HG03378 (cell line): Measurements from ENCODE around the gene TOMM7.
"Not testable (repeated sequence)": the region's sequence is repeated elsewhere in the genome, so short reads cannot be mapped to it uniquely, and the experiment has no call there.

Experiments
- ATAC-seq: cut with Tn5 transposase; IDR thresholded peaks from one replicate; pipeline ENCODE4 v1.9.1; 2021; ENCODE audit warnings: mild to moderate bottlenecking, moderate library complexity; ENCODE audit not compliant: unreplicated experiment

TOMM7 gene

DNA sequence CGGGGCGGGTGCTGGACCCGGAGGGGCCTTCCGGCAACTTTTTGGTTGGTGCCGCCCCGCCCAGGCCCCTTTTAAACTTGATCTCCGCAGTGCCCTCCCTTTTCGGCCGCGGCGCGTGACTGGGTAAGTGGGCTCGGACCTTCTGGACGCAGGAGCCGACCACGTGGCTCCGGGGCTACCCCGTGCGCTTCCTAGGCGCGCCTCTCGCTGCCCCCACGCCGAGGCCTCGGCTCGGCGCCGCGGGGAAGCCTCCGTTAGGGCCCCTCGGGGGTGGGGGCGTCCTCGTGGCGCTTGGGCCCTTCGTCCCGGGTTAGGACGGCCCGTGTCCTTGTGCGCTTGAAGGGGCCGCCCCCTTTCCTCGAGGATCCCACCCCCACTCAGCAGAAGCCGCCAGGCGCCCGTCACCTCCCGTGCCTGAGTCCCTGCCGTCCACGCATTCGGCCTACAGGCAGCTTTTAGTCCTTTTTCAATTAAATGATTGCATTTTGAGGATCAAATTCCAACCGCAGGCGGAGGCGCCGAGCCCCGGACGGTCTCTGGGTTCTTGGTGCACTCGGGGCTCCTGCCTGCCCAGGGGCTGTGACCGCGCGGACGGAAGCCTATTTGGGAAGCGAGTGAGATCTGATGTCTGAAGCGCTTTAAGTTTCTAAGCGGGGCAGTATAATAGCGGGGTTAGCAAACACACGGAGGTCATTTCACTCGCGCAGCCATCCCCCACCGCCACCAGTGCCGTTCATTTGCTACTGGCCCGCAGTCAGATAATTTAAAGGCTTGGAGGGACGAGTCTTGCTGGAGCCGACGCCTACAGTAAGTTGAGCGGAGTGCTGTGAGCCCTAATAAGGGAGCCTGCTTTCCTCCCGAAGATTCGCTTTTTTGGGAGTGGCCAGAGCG is 31.8 kb upstream of the TOMM7 start:
- ATAC-seq = peak; percentile 76

DNA sequence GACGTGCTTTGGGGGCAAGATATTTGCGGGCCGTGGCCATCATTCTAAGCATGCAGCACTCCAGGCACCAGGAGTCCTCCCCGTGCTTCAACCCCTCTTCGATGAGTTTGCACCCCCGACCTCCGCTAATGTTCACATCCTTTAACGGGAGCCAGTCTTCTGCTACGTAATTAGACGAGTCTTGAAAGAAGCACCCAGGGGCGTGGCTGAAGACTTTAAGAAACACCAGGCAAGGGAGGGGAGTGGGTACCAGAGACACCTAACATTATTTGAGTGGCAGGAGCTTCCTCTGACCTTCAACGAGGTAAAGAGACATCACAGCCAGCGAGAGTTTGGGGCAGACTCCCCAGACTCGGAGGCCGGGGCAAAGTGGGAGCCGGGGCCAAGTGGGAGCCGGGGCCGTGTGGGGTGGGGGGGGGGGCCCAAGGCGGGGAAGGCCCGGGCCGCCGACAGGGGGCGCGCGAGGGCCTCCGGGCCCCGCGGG is 31.1 kb upstream of the TOMM7 start:
- peak; percentile 27 for ATAC-seq

DNA sequence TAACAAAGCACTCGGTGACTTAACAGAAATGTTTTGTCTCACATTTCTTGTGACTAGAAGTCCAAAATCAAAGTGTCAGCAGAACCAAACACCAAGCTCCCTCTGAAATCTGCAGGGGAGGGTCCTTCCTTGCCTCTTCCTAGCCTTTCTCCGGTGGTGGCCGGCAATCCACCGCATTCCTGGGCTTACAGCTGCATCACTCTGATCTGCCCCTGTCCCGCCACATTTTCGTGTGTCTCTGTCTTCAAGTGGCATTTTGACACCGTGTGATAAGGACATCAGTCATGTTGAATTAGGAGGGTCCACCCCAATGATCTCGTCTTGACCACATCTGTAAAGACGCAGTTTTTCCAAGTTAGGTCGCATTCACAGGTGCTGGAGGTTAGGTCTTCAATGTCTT is 30.5 kb upstream of the TOMM7 start:
- no peak for ATAC-seq

DNA sequence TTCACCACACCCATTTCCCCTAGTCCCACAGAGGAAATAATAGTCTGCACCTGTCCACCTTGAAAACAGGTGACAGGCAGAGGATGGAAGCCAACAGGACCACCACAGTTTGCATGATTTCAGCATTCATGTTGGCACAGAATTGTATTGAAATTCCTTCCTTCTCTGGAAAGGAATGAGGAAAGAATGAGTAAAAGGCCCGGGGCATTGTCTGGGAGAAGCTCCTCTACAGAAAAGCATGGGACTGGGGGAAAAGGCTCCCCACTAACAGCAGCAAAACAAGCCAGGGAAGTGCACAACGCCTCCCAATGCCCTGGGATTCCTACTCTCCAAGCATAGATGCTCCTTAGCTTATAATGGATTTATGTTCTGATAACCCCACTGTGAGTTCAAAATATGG is 28.5 kb upstream of the TOMM7 start:
- no peak for ATAC-seq

DNA sequence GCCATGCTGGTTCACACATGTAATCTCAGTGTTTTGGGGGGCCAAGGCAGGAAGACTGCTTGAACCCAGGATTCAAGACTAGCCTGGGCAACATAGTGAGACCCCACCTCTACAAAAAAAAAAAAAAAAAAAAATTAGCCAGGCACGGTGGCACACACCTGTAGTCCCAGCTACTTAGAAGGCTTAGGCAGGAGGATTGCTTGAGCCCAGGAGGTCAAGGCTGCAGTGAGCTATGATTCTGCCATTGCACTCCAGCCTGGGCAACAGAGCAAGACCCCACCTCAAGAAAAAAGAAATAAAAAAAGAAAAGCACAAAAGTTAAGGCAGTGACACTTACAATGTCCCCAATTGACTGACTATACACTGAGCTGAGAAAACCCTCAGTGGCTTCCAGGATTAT is 27.7 kb upstream of the TOMM7 start:
- not testable (repeated sequence) for ATAC-seq

DNA sequence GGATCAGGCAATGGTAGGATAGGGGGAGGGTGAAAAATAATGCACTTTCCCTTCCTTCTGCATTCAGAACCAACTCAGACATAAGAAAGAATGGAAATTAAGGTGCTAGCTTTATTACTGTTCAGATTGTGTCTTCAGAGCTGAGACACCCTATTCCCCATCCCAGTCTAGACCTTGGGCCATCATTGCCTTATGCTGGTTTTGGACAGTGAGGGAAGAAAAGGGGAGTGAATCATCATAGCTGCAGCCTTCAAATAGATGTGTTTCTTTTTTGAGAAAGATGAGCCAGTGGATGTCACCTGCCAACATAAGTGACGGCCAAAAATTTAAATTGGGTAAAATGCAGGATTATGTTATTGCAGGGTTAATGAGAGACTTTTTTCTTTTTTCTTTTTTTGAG is 27.0 kb upstream of the TOMM7 start:
- no peak for ATAC-seq

DNA sequence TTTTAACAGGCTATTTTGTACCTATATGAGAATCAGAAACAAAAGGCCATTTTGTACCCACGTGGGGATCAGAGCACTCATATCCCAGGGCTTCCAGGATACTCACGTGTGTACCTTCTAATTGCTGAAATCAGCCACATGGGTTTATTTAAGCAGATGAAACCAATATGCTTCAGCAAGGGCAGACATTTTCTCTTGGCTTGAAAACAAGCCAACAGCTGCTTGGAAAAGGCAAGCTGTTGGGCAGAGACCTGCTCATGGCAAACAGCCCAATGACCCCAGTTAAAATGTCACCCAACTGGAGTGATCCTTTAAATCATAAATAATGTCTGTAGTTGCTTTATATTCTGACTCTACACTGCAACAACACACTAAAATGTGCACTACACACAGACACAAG is 26.5 kb upstream of the TOMM7 start:
- ATAC-seq = no peak

DNA sequence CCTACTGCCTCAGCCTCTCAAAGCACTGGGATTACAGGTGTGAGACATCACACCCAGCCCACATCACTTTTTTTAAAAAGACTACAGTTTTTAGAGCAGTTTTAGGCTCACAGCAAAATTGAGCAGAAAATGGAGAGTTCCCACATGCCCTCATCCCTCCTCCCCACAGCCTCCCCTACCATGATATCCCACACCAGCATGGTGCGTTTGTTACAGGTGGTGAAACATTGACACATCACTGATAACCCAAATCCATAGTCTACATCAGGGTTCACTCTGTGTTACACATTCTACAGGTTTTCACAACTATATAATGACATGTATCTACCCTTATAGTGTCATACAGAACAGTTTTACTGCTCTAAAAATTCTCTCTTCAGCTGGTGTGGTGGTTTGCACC is 24.3 kb upstream of the TOMM7 start:
- no peak for ATAC-seq

DNA sequence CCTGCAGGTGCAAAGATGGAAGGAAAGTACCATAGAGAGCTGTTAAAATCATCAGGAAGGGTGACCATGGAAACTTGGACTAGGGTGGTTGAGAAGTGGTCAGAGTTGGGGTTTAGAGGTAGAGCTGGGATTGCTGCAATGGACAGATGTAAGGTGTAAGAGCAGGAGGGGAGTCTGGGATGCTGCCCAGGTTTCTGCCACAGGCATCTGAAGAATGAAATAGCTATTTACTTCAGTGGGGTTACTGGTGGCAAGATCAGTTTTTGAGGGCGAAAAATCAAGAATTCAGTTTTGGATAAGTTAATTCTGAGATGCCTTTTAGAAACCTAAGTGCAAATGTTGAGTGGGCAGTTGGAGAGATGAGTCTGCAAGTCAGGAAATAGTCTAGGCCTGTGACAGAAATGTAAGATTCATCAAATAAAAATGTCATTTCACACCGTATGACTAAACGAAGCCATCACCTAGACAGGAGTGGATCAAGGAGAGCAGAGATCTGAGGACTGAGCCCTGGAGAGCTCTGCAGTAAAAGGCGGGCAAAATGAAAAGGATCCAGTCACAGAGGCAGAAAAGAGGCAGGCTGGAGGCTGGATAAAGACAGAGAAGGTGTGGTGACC is 22.7 kb upstream of the TOMM7 start:
- no peak for ATAC-seq

DNA sequence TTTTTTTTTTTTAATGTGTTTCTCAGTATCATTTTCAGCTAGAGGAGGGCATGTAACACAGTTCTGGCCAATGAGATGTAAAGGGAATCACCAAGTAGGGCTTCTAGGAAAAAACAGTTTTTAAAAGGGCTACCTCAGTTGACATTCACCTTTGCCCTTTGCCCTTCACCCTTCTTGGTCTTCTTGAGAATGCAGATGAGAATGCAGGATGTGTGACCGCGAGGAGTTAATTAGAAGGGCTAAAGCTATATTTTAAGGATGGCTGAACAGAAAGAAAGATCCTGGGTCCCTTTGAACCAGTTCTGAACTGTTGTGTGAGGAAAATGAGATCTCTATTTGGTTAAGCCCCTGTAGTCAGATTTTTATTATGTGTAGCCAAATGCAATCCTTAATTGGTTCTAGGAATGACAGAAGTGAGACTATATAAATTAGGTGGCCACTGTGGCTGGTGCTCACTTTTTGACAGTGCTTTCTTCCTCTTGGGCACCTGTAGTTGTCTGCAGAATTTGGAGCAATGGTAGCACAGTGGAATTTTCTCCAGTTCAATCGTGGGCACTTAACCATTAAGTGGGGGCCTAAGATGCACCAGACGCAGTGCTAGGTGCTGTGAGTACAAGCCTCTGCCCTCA is 21.1 kb upstream of the TOMM7 start:
- ATAC-seq = no peak

DNA sequence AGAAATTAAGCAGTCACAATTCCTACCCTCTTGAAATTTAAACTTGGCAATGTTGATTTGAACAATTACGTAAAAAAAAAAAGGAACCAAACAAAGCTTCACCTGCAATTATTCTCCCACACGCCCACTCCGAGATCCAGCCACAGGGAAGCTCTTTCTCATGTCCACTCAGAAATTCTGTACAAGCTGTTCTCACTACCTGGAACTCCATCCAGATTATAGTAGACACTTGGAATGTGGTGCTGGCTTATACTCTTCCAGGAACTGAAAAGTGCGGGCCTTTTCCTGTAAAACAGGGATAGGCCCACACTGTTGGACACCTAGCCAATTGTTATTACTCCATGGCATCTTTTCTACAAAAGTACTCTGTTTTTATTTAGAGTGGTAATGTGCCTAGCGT is 20.3 kb upstream of the TOMM7 start:
- ATAC-seq = no peak

DNA sequence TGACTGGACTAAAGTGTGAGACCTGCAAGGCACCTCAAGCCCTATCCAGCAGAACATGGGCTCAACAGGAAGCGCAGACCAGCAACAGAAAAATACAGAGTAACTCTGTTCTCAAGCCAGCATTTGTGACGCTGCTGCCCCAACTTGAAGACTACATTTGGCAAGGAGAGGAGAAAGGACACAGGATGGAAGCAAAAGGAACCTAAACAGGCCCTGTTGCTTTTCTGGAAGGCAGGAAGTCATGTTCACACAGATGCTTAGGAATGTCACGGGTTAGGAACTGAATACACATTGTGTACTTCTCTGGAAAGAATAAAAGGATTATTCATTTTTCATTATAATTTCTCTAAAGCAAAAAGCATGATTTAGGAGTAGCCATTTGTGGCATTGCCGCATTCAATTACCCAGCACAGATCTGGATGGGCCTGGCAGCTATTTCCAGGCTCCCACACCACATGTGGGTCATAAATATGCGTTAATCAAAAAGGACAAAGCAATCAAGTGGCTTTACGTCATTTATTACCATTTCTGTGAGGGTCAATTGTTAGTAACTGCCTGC is 19.8 kb upstream of the TOMM7 start:
- ATAC-seq = no peak

DNA sequence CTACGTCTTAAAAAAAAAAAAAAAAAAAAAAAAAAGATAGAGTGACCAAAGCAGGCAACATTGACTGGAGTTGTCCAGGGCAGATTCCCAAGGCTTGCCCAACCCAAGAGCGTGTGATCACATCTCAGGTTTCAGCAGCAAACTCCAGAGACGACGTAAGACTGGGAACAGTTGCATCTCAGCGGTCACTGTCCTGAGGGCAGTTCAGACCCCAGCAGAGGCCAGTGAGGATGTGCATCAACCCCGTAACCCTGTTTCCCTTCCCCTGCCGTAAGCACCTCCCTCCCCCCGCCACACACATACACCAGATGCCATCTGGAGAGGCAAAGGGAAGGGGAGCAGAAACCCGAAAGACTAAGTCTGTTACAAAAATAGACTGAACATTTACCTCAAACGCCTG is 19.3 kb upstream of the TOMM7 start:
- ATAC-seq = no peak

DNA sequence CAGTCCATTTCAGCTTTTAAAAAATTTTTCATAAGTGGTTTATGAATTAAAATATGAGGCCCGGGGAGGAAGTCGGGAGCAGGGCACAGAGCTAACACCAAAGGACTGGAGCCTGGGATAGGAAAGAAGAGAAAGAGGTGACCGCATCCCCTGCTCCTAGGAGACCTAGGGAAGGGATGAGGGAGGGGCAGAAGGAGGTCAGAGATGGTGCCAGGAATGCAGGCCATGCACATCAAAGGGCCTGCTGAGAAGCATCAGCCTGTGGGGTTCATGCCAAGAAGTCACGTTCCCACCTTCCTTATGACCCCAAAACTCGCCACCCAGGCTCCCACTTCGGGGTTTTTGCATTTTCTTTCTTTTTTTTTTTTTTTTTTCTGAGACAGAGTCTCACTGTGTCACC is 14.7 kb upstream of the TOMM7 start:
- no peak for ATAC-seq

DNA sequence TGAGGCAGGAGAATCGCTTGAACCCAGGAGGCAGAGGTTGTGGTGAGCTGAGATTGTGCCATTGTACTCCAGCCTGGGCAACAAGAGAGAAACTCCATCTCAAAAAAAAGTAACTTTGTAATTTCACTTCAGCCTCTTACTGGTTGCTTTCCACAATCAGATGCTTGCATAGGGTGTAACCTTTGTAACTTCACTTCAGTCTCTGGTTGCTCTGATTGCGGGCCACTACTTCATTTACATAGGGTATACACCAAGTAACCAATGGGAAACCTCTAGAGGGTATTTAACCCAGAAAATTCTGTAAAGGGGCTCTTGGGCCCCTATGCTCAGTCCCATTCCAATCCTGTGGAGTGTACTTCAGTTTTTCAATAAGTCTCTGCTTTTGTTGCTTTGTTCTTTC is 13.9 kb upstream of the TOMM7 start:
- not testable (repeated sequence) for ATAC-seq

DNA sequence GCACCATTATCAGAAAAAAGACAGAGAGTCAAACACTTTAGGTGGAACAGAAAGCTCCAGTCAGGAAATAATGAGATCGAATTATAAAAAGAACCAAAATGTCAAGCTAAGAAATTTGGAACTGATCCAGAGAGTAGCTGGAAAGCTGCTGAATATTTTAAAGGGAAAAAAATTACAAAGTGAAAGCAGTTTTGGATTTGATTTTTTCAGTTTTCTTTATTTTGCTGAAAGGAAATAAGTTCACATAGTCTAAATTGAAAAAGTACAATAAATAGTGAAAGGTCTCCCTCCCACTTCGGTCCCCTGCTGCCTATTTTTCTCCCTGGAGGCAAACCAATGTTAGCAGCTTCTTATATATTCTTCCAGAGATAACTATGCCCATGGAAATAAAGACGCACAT is 11.3 kb upstream of the TOMM7 start:
- ATAC-seq = no peak

DNA sequence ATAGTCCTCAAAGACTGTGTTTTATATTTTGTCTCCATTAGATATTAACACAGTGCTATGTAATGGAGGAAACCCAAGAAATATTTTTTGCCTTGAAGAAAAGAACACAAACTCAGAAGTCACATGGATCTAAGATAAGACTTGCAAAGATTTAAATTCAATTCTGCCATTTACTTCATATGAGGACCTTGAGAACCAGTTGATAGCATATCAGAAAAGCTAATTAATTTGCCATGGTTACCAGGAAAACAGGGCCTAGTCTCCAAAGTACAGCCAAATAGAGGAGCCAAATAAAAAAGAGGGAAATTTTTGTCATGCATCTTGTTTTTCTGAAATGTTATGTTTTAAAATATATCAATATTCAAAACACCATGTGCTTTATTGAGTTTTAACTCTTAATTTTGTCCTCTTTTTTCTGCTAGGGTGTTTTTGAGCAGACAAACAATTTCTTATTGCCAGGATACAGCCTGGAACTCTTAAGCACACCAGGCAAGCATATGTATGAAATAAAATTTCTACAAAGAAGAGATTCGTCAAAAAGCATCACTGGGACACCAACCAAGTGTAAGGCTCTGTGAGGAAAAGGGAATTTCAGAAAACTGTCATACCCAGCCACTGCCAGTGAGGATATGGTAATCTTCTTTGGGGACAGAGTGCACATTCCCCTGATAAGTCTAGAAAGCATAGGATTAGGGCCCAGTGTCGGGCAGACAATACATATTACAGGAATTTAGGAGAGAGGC is 10.6 kb upstream of the TOMM7 start:
- ATAC-seq = no peak

DNA sequence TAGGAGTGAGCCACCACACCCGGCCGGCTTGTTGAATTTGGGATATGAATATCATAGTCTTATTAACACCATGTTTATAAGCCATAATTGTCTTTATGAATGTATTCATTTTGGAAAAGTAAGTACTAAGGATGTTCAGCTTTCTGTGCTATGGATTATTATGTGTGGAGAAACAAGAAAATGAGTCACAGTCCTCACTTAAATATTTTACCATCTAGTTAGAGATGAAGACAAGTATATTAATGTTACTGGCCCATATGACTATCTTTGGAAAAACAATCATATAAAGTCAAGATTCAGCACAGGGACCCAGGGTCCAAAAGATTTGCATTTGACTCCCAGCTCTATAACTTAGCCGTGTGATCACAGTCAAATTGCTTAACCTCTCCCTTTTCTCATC is 9.8 kb upstream of the TOMM7 start:
- ATAC-seq = no peak

DNA sequence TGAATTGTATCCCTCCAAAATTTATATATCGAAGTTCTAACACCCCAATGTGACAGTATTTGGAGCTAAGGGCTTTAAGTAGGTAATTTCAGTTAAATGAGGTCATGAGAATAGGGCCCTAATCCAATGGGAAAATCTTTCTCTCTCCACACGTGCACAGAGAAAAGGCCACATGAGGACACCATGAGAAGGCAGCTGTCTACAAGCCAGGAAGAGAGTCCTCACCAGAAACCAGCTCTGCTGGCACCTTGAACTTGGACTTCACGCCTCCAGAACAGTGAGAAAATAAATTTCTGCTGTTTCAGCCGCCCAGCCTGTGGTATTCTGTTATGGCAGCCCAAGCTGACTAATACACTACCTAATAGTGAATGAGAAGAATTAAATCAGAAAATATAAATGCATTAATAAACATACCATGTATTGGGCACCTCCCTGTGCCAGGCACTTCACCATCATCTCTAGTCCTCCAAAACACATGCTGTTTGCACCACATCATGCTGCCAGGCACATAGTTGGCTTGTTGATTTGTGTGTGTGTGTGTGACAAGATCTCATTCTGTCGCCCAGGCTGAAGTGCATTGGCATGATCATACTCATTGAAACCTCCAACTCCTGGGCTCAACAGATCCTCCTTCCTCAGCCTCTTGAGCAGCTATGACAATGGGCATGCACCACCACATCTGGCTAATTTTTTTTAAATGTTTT is 9.1 kb upstream of the TOMM7 start:
- ATAC-seq = no peak

DNA sequence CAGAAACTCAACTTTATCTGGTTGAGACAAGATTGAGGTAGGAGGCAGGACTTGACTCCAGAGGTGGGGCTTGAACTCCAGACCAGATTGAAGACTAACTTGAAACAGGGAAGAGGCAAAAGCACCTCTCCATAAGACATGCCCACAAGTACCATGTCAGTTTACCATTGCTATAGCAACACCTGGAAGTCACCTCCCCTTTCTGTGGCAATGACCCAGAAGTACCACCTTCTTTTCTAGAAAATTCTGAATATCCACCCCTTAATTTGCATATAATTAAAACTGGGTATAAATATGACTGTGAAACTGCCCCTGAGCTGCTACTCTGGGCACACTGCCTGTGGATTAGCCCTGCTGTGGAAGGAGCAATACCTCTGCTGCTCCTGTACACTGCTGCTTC is 4.9 kb upstream of the TOMM7 start:
- no peak for ATAC-seq
